Measurements from ENCODE around the gene CDX1.

CDX1 gene

GRCh38 chr5:150161242-150162141, 5.1 kb upstream of the CDX1 start:
- DNase-seq (ENCODE audit: low read depth in 3 of 3, low spot score in 1 of 3) = peak in 2 of 3 donors; percentile 29 to 71

GRCh38 chr5:150162142-150162513, 4.5 kb upstream of the CDX1 start:
- no peak for DNase-seq (ENCODE audit: low read depth in 3 of 3, low spot score in 1 of 3)

- no peak for DNase-seq (ENCODE audit: low read depth in 3 of 3, low spot score in 1 of 3)
Measured at GRCh38 chr5:150163035-150163434, 3.5 kb upstream of the CDX1 start.

GRCh38 chr5:150163547-150164059, 3.0 kb upstream of the CDX1 start:
- DNase-seq (ENCODE audit: low read depth in 3 of 3, low spot score in 1 of 3) = no peak

- no peak for DNase-seq (ENCODE audit: low read depth in 3 of 3, low spot score in 1 of 3)
Measured at GRCh38 chr5:150164211-150164980, 2.2 kb upstream of the CDX1 start.

GRCh38 chr5:150166037-150166649, 435 bp upstream of the CDX1 start:
- DNase-seq (ENCODE audit: low read depth in 3 of 3, low spot score in 1 of 3) = no peak

- no peak for DNase-seq (ENCODE audit: low read depth in 3 of 3, low spot score in 1 of 3)
Measured at GRCh38 chr5:150167512-150167850, 903 bp downstream of the CDX1 start.

- DNase-seq (ENCODE audit: low read depth in 3 of 3, low spot score in 1 of 3) = no peak
Measured at GRCh38 chr5:150167908-150168307, 1.3 kb downstream of the CDX1 start.

GRCh38 chr5:150168864-150169263, 2.3 kb downstream of the CDX1 start:
- DNase-seq (ENCODE audit: low read depth in 3 of 3, low spot score in 1 of 3) = no peak

- DNase-seq (ENCODE audit: low read depth in 3 of 3, low spot score in 1 of 3) = no peak
Measured at GRCh38 chr5:150172145-150172544, 5.6 kb downstream of the CDX1 start.

GRCh38 chr5:150172556-150172955, 6.0 kb downstream of the CDX1 start:
- no peak for DNase-seq (ENCODE audit: low read depth in 3 of 3, low spot score in 1 of 3)

GRCh38 chr5:150173161-150173560, 6.6 kb downstream of the CDX1 start:
- DNase-seq (ENCODE audit: low read depth in 3 of 3, low spot score in 1 of 3) = no peak

- DNase-seq (ENCODE audit: low read depth in 3 of 3, low spot score in 1 of 3) = no peak
Measured at GRCh38 chr5:150174285-150174684, 7.7 kb downstream of the CDX1 start.

GRCh38 chr5:150175076-150175475, 8.5 kb downstream of the CDX1 start:
- DNase-seq (ENCODE audit: low read depth in 3 of 3, low spot score in 1 of 3) = no peak

GRCh38 chr5:150175536-150175935, 9.0 kb downstream of the CDX1 start:
- DNase-seq (ENCODE audit: low read depth in 3 of 3, low spot score in 1 of 3) = no peak

GRCh38 chr5:150176745-150177477, 10.3 kb downstream of the CDX1 start:
- no peak for DNase-seq (ENCODE audit: low read depth in 3 of 3, low spot score in 1 of 3)

- no peak for DNase-seq (ENCODE audit: low read depth in 3 of 3, low spot score in 1 of 3)
Measured at GRCh38 chr5:150177721-150178120, 11.1 kb downstream of the CDX1 start.

GRCh38 chr5:150178262-150178661, 11.7 kb downstream of the CDX1 start:
- no peak for DNase-seq (ENCODE audit: low read depth in 3 of 3, low spot score in 1 of 3)

GRCh38 chr5:150179019-150179620, 12.5 kb downstream of the CDX1 start:
- DNase-seq (ENCODE audit: low read depth in 3 of 3, low spot score in 1 of 3) = no peak

- no peak for DNase-seq (ENCODE audit: low read depth in 3 of 3, low spot score in 1 of 3)
Measured at GRCh38 chr5:150180241-150181026, 13.9 kb downstream of the CDX1 start.
